Testis (tissue), 3 donors: Measurements from ENCODE around the gene PA2G4. TPM values are rescaled to one million over a fixed set of nuclear protein-coding genes. Genes with fewer than 3 reads are reported as not detected.

Experiments used
- DNase-seq: peaks from one replicate; pipeline ENCODE4 v3.0.0-alpha.2; 2019
- H3K27ac ChIP-seq, 2 donors: fragments of 200-600 bp; sonication (generic); one replicate each; pipeline ENCODE4 v1.5.1; 2019
- H3K27me3 ChIP-seq: fragments of 200-600 bp; sonication (generic); one replicate; pipeline ENCODE4 v1.5.1; 2019
- H3K36me3 ChIP-seq: fragments of 200-600 bp; sonication (generic); one replicate; pipeline ENCODE4 v1.5.1; 2017; ENCODE audit warnings: low read depth; ENCODE audit errors: missing control alignments
- H3K4me1 ChIP-seq: fragments of 200-600 bp; sonication (generic); one replicate; pipeline ENCODE4 v1.5.1; 2019
- H3K4me3 ChIP-seq, 2 donors: fragments of 200-600 bp; sonication (generic); one replicate each; pipeline ENCODE4 v1.5.1; 2017 to 2019
- H3K9me3 ChIP-seq: fragments of 200-600 bp; sonication (generic); one replicate; pipeline ENCODE4 v1.5.1; 2017
- POLR2A ChIP-seq: fragments of 450-650 bp; IDR thresholded peaks from one replicate; pipeline ENCODE4 v1.6.1; 2017; ENCODE audit warnings: antibody characterized with exemption, mild to moderate bottlenecking, moderate library complexity
- WGBS, 2 donors: methylation state at CpG; one replicate each; pipeline ENCODE4 v1.1.5; 2018; 5-methylcytosine and 5-hydroxymethylcytosine counted together
- intact Hi-C: fragments of 100-400 bp; cut with DNase I; formaldehyde crosslinking; loops from one replicate; pipeline ENCODE4 v1.15.1; 2023; ENCODE audit warnings: low total_unique reads
- polyA plus RNA-seq: library from polyadenylated mRNA; stranded (reverse); fragments of 350-450 nt; fragmentation: Illumina TruSeq; extraction: RNeasy Lipid Tissue Mini Kit (QIAGEN cat#74804); gene quantifications from one replicate; pipeline ENCODE4 v1.2.3, GENCODE V29; 2014; ENCODE audit warnings: low read depth, low replicate concordance; ENCODE audit not compliant: insufficient read depth
- total RNA-seq, 2 donors: library from RNA; depleted of rRNA; stranded (reverse); fragments of >200 nt; gene quantifications; one replicate each; pipeline ENCODE4 v1.2.3, GENCODE V29; 2016
- TF ChIP-seq, protein P1 (sequence below), 3 experiments: fragments of 450-650 bp in 2 of 3; fragments of 200-600 bp in 1 of 3; sonication (generic) in 1 of 3; IDR thresholded peaks; one replicate each; pipeline ENCODE4 v1.5.1; 2016 to 2019; ENCODE audit warnings: antibody characterized with exemption in 3 of 3, mild to moderate bottlenecking in 2 of 3, moderate library complexity in 1 of 3

The PA2G4 gene
- total and polyA plus RNA-seq, 3 donors from 2014 or later, result 61.0 to 190 (median 81.4) TPM

DNA sequence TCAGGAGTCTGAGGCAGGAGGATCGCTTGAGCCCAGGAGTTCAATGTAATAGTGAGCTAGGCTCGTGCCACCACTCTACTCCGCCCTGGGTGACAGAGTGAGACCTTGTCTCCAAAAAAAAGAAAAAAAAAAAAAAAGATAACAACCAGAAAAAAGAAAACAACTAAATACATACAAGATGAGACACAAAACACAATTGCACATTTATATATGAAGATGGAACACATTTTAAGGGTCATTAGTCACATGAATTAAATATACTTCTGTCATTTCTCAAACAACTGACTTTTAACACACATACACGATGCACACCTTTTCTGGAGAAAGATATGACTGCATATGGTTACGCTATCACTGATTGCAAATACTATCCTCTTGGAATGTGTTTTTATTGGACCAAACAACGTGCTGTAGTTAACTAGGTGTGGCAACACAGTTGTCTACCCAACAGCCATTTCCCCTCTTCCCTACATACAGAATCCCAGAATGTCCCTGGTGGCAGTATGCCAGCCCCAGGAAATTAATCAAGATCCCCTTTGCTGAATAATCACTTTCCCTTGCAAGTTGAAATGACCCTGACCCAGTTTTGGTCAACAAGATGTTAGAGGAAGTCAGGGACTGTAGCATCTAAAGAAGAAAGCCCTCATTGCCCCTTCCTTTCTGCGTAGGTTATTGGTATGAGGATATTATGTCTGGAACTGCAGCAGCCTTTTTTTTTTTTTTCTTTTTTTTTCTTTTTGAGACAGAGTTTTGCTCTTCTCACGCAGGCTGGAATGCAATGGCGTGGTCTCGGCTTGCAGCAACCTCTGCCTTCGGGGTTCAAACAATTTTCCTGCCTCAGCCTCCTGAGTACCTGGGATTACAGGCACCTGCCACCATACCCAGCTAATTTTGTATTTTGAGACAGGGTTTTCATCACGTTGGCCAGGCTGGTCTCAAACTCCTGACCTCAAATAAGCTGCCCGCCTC, 42.4 kb downstream of the PA2G4 start:
- peak; percentile 45 for DNase-seq
- TF ChIP-seq, protein P1, sequence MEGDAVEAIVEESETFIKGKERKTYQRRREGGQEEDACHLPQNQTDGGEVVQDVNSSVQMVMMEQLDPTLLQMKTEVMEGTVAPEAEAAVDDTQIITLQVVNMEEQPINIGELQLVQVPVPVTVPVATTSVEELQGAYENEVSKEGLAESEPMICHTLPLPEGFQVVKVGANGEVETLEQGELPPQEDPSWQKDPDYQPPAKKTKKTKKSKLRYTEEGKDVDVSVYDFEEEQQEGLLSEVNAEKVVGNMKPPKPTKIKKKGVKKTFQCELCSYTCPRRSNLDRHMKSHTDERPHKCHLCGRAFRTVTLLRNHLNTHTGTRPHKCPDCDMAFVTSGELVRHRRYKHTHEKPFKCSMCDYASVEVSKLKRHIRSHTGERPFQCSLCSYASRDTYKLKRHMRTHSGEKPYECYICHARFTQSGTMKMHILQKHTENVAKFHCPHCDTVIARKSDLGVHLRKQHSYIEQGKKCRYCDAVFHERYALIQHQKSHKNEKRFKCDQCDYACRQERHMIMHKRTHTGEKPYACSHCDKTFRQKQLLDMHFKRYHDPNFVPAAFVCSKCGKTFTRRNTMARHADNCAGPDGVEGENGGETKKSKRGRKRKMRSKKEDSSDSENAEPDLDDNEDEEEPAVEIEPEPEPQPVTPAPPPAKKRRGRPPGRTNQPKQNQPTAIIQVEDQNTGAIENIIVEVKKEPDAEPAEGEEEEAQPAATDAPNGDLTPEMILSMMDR (IDR thresholded peaks at IDR 0.05), result no peak
- no peak for TF ChIP-seq POLR2A
- H3K4me3 ChIP-seq, result no peak overlapping the region
- H3K4me1 ChIP-seq, result peaks cover 22% of the 10 kb centered on the region
- H3K36me3 ChIP-seq, result no peaks in the 10 kb centered on the region
- H3K27ac ChIP-seq, result peak overlapping the region; percentile 65 to 77
- no peaks in the 10 kb centered on the region for H3K9me3 ChIP-seq
- no peaks in the 10 kb centered on the region for H3K27me3 ChIP-seq
- intact Hi-C loops, result no loop called here
- 51 to 57% methylated on average over 12 to 13 of the region's 13 CpGs for WGBS, 2 donors

DNA sequence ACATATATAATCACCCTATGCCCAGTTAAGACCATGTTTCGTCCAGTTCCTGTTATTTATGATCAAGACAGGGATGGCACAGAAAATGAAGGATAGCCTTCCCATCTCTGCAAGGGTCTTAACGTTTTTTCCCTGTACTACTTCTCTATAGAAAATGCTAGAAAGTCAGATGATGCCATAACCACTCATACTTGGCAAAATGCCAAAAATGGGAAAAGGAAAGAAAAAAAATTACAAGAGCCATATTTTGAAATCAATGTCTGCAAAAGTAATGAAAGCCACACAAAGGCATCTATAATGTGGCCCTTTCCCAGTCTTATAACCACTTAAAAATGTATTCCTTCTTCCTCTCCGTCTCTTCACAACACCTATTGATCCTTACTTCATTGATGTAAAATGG, 46.2 kb downstream of the PA2G4 start:
- WGBS, 2 donors, result 62 to 63% methylated on average over 3 of the region's 3 CpGs

DNA sequence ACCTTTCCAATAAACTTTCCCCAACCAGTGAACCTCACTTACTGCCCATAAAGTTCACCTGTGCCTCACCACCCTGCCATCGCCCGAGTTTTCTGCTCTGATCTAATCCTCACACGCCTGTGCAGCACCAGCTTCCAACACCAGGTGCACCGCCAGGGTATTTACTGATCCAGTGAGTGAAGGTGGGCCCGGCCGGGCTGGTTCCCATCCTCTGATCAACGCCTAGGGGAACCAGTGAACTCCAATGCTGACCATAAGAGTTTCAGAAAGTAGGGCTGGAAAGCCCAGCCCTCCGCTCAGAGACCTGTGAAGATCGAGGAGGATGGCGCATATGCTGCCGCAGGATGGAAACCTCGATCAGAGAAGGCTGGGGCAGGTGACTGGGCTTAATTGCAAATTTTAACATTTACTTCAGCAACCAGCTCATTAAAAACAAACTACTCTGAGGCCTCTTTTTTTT, 47.3 kb downstream of the PA2G4 start:
- WGBS, 2 donors, result 5 to 13% methylated on average over 12 of the region's 12 CpGs
- intact Hi-C loops, result no loop called here
- H3K9me3 ChIP-seq, result no peaks in the 10 kb centered on the region

More for the DNA sequence above, 46.2 kb downstream of the PA2G4 start:
- H3K4me1 ChIP-seq, result peaks cover 34% of the 10 kb centered on the region
- no peaks in the 10 kb centered on the region for H3K27me3 ChIP-seq
- DNase-seq, result no peak
- no peak overlapping the region for H3K27ac ChIP-seq
- no peak overlapping the region for H3K4me3 ChIP-seq
- no peaks in the 10 kb centered on the region for H3K9me3 ChIP-seq
- no peaks in the 10 kb centered on the region for H3K36me3 ChIP-seq
- no peak for TF ChIP-seq POLR2A
- TF ChIP-seq, protein P1 (IDR thresholded peaks at IDR 0.05), result no peak
- intact Hi-C loops, result no loop called here

DNA sequence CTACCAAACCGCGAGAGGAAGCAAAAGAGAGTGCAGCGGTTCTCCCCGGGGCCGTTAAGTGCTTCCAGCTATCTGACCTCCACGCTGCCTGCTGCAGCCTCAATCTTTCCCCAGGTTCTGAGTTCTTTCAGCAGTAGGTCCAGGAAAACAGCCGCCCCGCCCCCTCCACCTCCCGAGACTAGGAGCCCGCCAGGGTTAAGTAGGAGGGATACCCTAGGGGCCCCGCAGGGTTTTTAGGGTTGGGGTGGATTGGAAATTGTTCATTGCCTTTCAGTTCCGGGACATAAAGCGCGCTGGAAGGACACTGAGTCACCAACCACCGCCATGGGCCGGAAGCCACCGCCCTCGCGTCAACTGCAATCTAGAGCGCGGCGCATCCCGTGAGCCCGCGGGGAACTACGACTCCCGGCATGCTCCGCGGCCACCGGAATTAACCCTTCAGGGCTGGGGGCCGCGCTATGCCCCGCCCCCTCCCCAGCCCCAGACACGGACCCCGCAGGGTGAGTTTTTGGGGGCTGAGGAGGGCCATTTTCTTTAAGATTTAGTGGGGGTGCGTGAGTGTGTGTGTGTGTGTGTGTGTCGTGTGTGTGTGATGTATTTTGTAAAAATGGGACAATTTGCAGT, 47.9 kb downstream of the PA2G4 start, which contains the start of gene MYL6B:
TSS of gene MYL6B (plus strand) at position 456 of the 624 bp plus-strand sequence. CDS start 1,332 bp downstream, outside the sequence.
- 0% methylated on average over 36 to 37 of the region's 37 CpGs for WGBS, 2 donors
- intact Hi-C loops, result no loop called here
- Histone ChIP-seq H3K9me3 (no peaks in the 10 kb centered on the region), H3K4me3 (peak within 1 kb of the TSS; percentile 80), H3K27me3 (no peaks in the 10 kb centered on the region), H3K36me3 (no peaks in the 10 kb centered on the region), H3K4me1 (peaks cover 26% of the 10 kb centered on the region), H3K27ac (peak within 1 kb of the TSS; percentile 77 to 92)
- TF ChIP-seq POLR2A, result no peak
- TF ChIP-seq, protein P1 (IDR thresholded peaks at IDR 0.05), result peak in 1 of 3 experiments; percentile 37
- DNase-seq, result peak; percentile 96

More for the DNA sequence above, 47.3 kb downstream of the PA2G4 start:
- TF ChIP-seq POLR2A, result no peak
- TF ChIP-seq, protein P1 (IDR thresholded peaks at IDR 0.05), result peak; percentile 37 to 60 (median 50)
- Histone ChIP-seq H3K4me1 (peaks cover 27% of the 10 kb centered on the region), H3K27ac (peak overlapping the region; percentile 77 to 92), H3K36me3 (no peaks in the 10 kb centered on the region), H3K4me3 (peak overlapping the region; percentile 80), H3K27me3 (no peaks in the 10 kb centered on the region)
- peak; percentile 74 for DNase-seq
